Progenitor cell of endocrine pancreas (in vitro differentiated cells): Measurements from ENCODE around the gene DMTF1. TPM values are rescaled to one million over a fixed set of nuclear protein-coding genes. Genes with fewer than 3 reads are reported as not detected.
A peak's percentile ranks its signal among the peaks of the same experiment; 100 is the strongest.

Source experiments
- DNase-seq: peaks from one replicate; pipeline ENCODE4 v3.0.0; 2021; ENCODE audit warnings: low spot score; ENCODE audit not compliant: unreplicated experiment
- H3K27ac Mint-ChIP-seq: 2 replicates; pipeline ENCODE4 v1.8.0; 2021; ENCODE audit warnings: mild to moderate bottlenecking, moderate library complexity, mixed read lengths
- H3K27me3 Mint-ChIP-seq: 2 replicates; pipeline ENCODE4 v1.8.0; 2021; ENCODE audit warnings: mixed read lengths
- H3K36me3 Mint-ChIP-seq: 2 replicates; pipeline ENCODE4 v1.8.0; 2022; ENCODE audit warnings: mixed read lengths; ENCODE audit not compliant: insufficient read depth
- H3K4me1 Mint-ChIP-seq: 2 replicates; pipeline ENCODE4 v1.8.0; 2021; ENCODE audit warnings: low read depth, mixed read lengths
- H3K4me3 Mint-ChIP-seq: 2 replicates; pipeline ENCODE4 v1.8.0; 2021; ENCODE audit warnings: low read depth, mild to moderate bottlenecking, moderate library complexity, mixed read lengths
- H3K9me3 Mint-ChIP-seq: 2 replicates; pipeline ENCODE4 v1.8.0; 2021; ENCODE audit warnings: low read depth, mixed read lengths
- total RNA-seq: library from RNA; stranded (reverse); gene quantifications from 2 replicates; pipeline ENCODE4 v1.2.1, GENCODE V29; 2021
- TF ChIP-seq, protein P1 (sequence below): fragments of 200-600 bp; sonication (generic); IDR thresholded peaks from one replicate; pipeline ENCODE4 v1.5.0; 2021; ENCODE audit warnings: antibody characterized with exemption, mild to moderate bottlenecking; ENCODE audit not compliant: unreplicated experiment

The DMTF1 gene
- total RNA-seq, 1 donor from 2014 or later: 180 TPM

DNA sequence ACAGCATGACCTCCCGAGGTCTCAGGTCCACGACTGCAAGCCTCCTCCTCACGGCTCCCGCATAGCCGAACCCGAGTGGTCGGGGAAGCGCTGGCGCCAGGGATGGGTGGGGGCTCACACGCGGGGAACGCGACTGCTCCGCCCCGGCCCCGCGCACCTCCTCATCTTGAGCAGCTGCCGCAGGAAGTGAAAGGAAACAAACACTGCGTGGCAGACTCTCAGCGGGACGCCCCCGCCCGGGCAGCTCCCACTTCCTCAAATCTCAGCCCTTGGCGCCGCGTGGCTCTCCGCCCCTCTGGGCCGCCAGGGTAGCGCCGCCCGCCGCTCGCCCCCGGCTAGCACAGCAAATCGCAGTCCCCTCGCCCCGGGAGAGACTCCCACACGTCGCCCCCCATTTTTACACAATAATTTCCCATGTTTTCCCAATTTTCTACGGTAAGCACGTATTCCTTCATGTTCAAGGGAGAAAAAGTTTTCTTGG, 67.3 kb downstream of the DMTF1 start, which contains the start of gene TMEM243:
Gene TMEM243 (minus strand): TSS at position 188 of the 481 bp plus-strand sequence. CDS start 229 bp downstream, outside the sequence.
- peak within 1 kb of the TSS; percentile 95 for H3K4me3 Mint-ChIP-seq
- peaks cover 17% of the 10 kb centered on the region for H3K4me1 Mint-ChIP-seq
- peak; percentile 32 for DNase-seq
- TF ChIP-seq, protein P1, sequence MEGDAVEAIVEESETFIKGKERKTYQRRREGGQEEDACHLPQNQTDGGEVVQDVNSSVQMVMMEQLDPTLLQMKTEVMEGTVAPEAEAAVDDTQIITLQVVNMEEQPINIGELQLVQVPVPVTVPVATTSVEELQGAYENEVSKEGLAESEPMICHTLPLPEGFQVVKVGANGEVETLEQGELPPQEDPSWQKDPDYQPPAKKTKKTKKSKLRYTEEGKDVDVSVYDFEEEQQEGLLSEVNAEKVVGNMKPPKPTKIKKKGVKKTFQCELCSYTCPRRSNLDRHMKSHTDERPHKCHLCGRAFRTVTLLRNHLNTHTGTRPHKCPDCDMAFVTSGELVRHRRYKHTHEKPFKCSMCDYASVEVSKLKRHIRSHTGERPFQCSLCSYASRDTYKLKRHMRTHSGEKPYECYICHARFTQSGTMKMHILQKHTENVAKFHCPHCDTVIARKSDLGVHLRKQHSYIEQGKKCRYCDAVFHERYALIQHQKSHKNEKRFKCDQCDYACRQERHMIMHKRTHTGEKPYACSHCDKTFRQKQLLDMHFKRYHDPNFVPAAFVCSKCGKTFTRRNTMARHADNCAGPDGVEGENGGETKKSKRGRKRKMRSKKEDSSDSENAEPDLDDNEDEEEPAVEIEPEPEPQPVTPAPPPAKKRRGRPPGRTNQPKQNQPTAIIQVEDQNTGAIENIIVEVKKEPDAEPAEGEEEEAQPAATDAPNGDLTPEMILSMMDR: peak; percentile 17
- H3K9me3 Mint-ChIP-seq: no peaks in the 10 kb centered on the region
- no peaks in the 10 kb centered on the region for H3K36me3 Mint-ChIP-seq
- no peaks in the 10 kb centered on the region for H3K27me3 Mint-ChIP-seq
- H3K27ac Mint-ChIP-seq: peak within 1 kb of the TSS; percentile 86

DNA sequence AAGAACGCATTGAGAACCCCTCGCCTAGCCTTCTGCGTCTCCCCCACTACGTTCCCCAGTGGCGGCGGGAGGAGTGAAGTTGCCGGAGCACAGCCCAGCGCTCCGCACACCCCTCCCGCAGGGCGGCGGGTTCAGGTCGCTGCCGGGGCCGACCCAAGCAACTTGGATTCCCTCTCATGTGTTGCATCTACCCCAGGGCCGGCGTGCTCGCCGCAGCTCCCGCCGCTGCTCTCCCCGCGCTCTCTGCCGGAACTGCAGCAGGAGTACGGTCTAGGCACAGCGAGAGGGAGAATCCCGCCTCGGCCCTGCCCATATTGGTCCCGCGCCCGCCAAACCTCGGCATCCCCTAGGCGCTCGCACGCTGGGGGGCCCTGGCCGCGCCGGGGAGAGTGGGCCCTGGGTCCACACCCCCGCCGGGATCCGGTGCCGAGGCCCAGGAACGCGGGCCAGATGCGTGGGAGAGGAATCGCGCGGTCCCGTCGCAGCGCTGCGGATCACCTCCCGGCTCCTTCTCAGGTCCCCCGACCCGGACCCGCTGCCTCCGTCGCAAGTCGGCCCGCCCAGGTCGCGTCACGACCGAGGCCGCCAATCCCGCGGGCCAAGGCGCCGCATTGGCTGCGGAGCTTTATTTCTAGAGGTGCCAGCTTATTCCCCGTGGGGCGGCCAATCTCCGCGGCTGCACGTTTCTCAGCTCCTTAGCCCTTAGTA, 67.9 kb downstream of the DMTF1 start:
- H3K4me3 Mint-ChIP-seq: peak overlapping the region; percentile 95
- H3K27me3 Mint-ChIP-seq: no peaks in the 10 kb centered on the region
- H3K4me1 Mint-ChIP-seq: peaks cover 17% of the 10 kb centered on the region
- H3K36me3 Mint-ChIP-seq: no peaks in the 10 kb centered on the region
- peak; percentile 67 for DNase-seq
- H3K27ac Mint-ChIP-seq: peak overlapping the region; percentile 86
- TF ChIP-seq, protein P1: no peak
- H3K9me3 Mint-ChIP-seq: no peaks in the 10 kb centered on the region

DNA sequence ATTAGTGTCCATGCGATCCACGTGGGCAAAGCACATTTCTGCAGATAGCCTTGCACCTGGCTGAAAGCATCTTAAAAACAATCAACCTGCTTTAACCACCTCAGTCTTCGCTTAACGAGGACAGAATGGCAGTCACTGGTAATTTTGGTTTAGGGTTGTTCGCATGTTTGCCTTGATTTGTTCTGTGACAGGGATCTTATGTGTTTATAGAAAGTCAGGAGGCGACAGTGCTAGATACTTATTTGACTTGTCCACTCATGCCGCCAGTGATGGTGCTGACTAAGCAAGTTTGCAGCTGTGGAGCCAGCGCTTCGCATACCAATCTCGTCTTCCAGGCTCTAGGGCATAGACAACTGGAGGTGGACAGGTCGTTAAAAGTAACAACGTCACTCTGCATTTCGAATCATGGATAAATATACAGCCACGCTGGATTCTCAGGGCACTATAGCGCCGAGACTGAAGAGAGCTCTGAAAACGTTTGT, 68.5 kb downstream of the DMTF1 start:
- H3K36me3 Mint-ChIP-seq: no peaks in the 10 kb centered on the region
- TF ChIP-seq, protein P1: no peak
- H3K27ac Mint-ChIP-seq: no peak overlapping the region
- peaks cover 17% of the 10 kb centered on the region for H3K4me1 Mint-ChIP-seq
- H3K9me3 Mint-ChIP-seq: no peaks in the 10 kb centered on the region
- DNase-seq: no peak
- H3K4me3 Mint-ChIP-seq: peak overlapping the region; percentile 95
- H3K27me3 Mint-ChIP-seq: peaks cover 6% of the 10 kb centered on the region

DNA sequence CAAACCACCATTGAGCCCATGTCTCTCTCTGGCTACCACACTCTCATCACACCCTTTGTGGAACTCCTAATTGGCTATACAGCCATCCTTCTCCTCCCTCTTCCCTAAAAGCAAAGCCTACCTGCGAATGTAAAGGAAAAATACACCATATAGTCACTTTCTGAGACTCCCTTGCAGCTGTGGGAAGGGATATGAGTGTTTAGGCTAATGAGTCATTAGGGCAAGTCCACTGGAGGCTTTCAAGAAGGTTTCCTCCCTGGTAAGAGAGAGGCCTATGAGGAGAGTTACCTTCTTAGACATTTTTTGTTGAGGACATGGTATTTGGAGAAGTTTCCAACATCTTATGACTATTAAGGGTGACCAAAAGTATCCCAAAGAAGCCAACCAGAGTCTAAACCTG, 71.4 kb downstream of the DMTF1 start:
- Mint-ChIP-seq H3K4me3 (no peak overlapping the region), H3K36me3 (no peaks in the 10 kb centered on the region), H3K27me3 (peaks cover 19% of the 10 kb centered on the region), H3K9me3 (no peaks in the 10 kb centered on the region), H3K27ac (no peak overlapping the region), H3K4me1 (peaks cover 8% of the 10 kb centered on the region)
- TF ChIP-seq, protein P1: no peak
- DNase-seq: no peak

DNA sequence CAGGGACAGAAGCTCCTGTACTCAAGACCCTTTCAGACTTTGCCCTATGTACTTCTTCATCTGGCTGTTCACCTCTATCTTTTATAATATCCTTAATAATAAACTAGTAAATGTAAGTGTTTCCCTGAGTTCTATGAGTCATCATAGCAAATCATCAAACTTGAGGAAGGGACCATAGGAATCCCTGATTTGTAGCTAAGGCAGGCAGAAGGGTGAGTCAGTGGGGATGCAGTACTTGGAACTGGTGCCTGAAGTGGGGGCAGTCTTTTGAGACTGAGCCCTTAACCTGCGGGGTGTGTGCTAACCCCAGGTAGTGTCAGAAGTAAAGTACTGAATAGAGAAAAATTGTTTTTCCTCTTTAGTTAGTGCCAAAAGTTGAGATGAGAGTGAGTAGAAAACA, 73.4 kb downstream of the DMTF1 start:
- TF ChIP-seq, protein P1: no peak
- peaks cover 3% of the 10 kb centered on the region for H3K4me1 Mint-ChIP-seq
- no peaks in the 10 kb centered on the region for H3K36me3 Mint-ChIP-seq
- H3K4me3 Mint-ChIP-seq: no peak overlapping the region
- DNase-seq: no peak
- no peaks in the 10 kb centered on the region for H3K9me3 Mint-ChIP-seq
- no peak overlapping the region for H3K27ac Mint-ChIP-seq
- H3K27me3 Mint-ChIP-seq: peaks cover 19% of the 10 kb centered on the region
